CD4-positive, alpha-beta T cell treated with Interleukin-2 at 100 ng/mL for 4 hours (primary cell): ENCODE results near the gene PGA3.
A peak's percentile ranks its signal among the peaks of the same experiment; 100 is the strongest.
"Not testable (repeated sequence)": the region's sequence is repeated elsewhere in the genome, so short reads cannot be mapped to it uniquely, and the experiment has no call there.

Source experiments
- DNase-seq: peaks from one replicate; pipeline ENCODE4 v3.0.0-alpha.2; 2020; ENCODE audit warnings: low spot score

The PGA3 gene

GRCh38 chr11:61252332-61252731, 49.0 kb downstream of the PGA3 start:
- not testable (repeated sequence) for DNase-seq

- DNase-seq: peak; percentile 58
Observed at GRCh38 chr11:61254403-61255025, 51.2 kb downstream of the PGA3 start.

GRCh38 chr11:61256710-61257482, 53.6 kb downstream of the PGA3 start:
- DNase-seq: no peak

GRCh38 chr11:61258546-61258945, 55.2 kb downstream of the PGA3 start:
- no peak for DNase-seq

- DNase-seq: no peak
Observed at GRCh38 chr11:61259363-61259762, 56.0 kb downstream of the PGA3 start.
